CD4-positive, alpha-beta T cell treated with Interferon gamma for 1 hour (primary cell): ENCODE measurements around the gene UGT3A2.

Experiments used
- DNase-seq: peaks from one replicate; pipeline ENCODE4 v3.0.0-alpha.2; 2020

UGT3A2 gene

GRCh38 chr5:35999547-35999946, 67.1 kb downstream of the UGT3A2 start:
- DNase-seq = no peak

DNA sequence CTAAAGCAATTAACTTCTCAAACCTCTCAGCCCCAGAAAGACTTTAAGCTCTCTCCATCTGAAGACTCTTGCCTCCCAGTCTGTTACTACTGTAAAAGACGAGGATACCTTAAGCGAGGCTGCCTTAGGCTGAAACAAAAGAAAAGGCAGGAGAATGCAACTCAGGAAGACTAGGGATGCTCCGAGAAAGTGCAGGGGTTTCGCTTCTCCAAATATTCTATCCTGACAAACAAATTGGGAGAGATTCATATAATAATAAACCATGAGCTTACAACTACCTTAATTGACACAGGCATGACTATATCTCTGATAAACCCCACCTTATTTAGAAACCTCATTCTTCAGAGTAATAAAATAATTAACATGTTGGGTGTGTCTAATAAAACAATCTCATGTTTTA, 70.6 kb downstream of the UGT3A2 start:
- DNase-seq = no peak

DNA sequence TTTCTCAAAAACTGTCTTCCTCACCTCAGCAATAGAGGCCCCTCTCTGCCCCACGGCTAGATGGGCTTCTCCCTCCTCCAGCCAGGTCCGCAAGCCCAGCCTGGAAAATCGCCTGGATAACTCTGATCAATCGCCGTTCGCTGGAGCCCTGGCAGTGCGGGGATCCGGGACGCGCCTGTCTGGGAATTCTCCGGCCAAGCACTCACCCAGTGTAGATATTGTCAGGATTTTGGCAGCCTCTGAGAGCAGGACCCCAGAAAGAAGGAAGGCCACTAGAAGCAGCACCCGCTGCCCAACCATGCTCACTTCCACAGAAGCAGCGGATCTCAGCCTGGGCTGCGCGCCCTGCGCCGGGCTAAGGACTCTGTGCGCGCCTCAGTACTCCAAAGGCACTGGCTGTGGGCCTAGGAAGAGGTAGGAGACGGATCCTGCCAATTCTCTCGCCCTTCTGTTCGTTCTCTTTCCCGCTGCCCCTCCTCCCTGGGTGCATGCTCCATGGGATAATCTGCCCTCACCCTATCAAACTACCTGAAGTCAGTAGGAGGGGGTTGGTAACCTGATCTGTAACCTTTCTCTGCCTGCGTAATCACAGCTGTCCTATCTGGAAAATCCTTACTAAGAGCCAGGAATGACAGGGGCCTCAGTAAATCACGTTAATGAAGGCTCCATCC, 75.6 kb downstream of the UGT3A2 start, which contains the start of gene UGT3A1:
UGT3A1 (minus strand) TSS at position 450 of the 671 bp plus-strand sequence; CDS start at position 300, 150 bp downstream.
- DNase-seq = no peak

GRCh38 chr5:35990520-35990919, 76.2 kb downstream of the UGT3A2 start:
- no peak for DNase-seq

GRCh38 chr5:35988529-35988928, 78.2 kb downstream of the UGT3A2 start:
- no peak for DNase-seq

DNA sequence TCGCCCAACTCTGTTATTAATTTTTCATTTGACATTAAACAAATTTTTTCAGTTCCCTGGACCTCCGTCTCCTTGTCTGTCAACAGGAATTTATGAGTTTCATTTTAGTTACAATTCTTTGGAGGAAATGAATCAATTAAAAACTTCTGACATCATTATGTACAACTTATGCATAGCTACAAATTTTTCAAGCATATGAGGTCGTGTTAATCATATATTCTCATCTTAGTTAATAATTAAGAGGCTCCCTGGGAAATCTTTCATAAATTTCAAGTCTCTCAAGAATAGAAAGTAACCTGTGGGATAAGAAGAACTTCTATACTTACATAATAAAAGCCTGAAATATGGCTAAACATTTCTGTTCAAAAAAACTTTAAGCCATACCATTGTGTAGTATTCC, 78.9 kb downstream of the UGT3A2 start:
- DNase-seq = no peak
